Astrocyte (in vitro differentiated cells and primary cell): ENCODE results near the gene DYSF.

Experiments
- CTCF ChIP-seq: IDR thresholded peaks from 2 replicates; pipeline ENCODE4 v1.5.1; 2011; ENCODE audit warnings: low read depth, mild to moderate bottlenecking, inconsistent platforms, low read length, moderate library complexity; ENCODE audit not compliant: insufficient read depth
- EZH2 ChIP-seq: IDR thresholded peaks from 2 replicates; pipeline ENCODE4 v1.6.1; 2012; ENCODE audit warnings: mild to moderate bottlenecking, low read length, inconsistent platforms; ENCODE audit not compliant: insufficient read depth

DNA sequence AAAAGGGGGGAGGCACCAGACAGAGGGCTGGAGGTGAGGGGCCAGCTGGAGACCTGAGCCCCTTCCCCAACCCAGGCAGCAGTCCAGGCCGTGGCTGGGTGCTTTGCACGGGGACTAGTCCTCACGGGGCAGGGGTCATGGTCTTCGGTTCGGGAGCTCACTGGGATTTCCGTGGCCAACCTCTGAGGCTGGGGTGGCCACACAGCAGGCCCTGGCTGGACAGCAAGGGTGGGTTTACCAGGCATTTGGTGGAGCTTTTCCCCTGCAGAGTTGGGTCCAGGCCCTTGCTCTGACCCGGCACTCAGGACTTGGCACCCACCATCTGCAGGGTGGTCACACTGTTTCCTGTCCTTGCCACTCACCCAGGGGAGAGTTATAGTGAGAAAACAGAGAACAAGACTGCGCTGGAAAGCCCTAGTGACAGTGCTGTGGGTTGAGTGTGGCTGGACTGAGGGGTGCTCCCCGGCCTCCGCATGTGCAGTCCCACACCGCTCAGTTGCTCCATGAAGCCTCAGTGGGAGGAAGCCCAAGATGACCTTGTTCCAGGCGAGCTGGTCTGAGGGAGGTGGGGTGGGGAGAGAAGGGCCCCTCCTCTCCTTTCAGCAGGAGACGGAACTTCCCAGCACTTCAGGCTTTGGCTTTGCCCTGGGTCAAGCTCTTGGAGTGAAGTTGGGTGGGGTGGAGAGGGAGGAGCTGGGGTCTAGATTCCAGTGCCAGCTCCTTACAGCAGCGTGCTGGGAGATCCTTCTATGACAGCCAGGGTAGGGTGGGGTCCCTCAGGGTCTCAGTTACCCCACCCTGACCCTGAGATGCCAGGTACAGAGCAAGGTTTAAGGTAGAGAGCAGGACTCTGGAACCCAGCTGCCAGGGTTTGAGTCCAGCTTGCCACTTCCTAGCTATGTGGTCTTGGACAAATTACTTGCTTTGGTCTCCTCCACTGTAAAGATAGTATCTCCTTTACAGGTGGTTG is 219.8 kb downstream of the DYSF start:
- no peak for TF ChIP-seq CTCF
- no peak for TF ChIP-seq EZH2
